Left renal pelvis (tissue), 4 donors: ENCODE data around the gene ARHGAP40. TPM values are rescaled to one million over a fixed set of nuclear protein-coding genes. Genes with fewer than 3 reads are reported as not detected.

ENCODE experiments used
- DNase-seq, 4 donors: peaks; one replicate each; pipeline ENCODE4 v3.0.0-alpha.2; 2013; ENCODE audit warnings: low read depth in 4 of 4, low spot score in 3 of 4
- polyA plus RNA-seq, 4 donors: library from polyadenylated mRNA; unstranded; fragments of 120-200 nt; gene quantifications; one replicate each; pipeline ENCODE4 v1.2.1, GENCODE V29; 2013; ENCODE audit not compliant: insufficient read length in 4 of 4

ARHGAP40 gene
- polyA plus RNA-seq = 1 to 10 TPM in 2 of 4 donors, under 1 TPM in 2; 0.12 to 3.7 (median 1.2) TPM

DNA sequence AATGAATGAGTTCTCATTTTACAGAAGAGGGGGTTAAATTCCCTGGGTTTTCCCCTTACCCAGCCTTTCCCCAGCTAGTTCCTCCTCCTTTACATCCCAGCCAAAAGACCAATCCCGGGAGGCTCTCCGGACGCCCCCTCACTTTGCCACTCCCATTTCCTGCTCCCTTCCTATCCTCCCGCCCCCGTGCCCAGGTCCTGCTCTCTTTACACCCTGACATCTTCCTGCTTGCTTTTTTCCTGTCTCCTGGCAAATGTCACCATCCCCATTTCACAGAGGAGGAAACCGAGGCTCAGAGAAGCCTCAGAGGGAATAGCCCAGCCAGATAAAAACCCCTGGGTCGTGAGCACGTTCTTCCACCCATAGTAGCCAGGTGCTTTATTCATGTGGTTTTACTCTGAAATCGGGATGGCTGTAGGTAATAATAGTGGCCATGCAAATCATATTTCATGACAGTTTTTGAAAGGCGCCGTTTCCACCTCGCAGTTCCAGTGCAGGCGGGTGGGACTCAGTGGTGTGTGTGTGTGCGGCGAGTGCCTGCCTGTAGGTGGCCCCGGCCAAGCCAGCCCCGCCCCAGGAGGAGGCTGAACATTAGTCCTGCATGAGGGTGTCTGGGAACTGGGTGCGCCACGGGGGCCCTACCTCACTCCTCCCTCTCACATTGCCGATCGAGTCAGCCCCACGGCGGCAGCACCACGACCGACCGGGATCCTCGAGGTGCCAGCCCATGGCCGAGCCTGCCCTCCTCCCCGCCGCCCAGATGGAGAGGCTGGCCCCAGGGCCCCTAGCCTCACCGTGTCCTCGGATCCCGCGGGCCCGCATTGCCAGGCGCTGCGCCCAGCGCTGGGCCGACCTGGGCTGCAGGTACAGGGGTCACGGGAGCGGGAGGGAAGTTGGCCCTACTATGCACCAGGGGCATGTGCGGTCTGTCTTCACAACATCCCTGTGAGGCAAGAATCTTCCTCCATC is at the start of gene ARHGAP40:
TSS of gene ARHGAP40 (plus strand) at position 594 of the 969 bp plus-strand sequence.
- DNase-seq = peak in 1 of 4 donors; percentile 25

DNA sequence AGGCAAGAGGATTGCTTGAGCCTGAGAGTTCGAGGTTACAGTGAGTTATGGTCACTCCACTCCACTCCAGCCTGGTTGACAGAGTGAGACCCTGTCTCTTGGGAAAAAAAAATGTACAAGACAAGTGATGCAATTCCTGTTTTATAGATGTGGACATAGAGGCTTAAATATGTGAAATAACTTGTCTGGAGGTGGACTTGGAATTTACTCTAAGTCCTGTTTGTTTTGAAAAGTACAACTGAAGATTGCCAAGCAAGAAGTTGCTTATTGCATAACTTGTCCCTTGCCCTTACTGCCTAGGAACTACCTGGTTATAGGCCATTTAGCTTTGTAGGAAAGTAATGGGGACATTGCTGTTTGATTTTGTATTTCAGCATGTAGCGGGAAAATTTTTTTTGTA is 46.6 kb upstream of the ARHGAP40 start:
- no peak for DNase-seq

DNA sequence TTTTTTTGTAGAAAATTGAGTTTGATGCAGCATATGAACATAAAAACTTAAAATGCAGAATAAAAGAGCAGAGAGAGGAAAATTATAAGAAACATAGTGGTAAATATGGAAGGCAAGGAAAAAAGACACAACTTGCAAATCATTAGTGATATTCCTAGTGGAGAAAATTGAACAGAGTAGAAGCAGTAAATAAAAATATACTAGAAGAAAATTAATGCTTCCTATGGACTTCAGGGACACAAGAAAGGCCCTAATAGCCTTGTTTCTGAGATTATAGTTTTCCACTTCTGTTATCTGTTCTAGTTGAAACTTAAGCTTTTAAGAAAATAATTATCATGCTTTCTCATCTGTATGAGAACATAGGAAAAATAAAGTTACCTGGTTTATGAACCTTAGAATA is 46.2 kb upstream of the ARHGAP40 start:
- no peak for DNase-seq

DNA sequence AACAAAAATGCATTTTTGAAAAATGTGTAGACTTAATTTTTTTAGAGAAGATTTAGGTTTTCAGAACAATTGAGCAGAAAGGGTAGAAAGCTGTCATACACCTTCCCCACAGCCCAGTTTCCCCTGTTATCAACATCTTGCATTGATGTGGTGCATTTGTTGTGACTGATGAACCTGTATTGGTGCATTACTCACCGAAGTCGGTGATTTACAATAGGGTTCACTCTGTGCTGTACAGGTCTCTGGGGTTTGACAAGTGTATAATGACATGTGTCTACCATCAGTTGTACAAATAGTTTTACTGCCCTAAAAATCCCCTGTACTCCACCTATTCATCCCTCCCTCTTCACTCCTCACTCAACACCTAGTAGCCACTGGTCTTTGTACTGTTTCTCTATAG is 44.4 kb upstream of the ARHGAP40 start:
- DNase-seq = no peak

DNA sequence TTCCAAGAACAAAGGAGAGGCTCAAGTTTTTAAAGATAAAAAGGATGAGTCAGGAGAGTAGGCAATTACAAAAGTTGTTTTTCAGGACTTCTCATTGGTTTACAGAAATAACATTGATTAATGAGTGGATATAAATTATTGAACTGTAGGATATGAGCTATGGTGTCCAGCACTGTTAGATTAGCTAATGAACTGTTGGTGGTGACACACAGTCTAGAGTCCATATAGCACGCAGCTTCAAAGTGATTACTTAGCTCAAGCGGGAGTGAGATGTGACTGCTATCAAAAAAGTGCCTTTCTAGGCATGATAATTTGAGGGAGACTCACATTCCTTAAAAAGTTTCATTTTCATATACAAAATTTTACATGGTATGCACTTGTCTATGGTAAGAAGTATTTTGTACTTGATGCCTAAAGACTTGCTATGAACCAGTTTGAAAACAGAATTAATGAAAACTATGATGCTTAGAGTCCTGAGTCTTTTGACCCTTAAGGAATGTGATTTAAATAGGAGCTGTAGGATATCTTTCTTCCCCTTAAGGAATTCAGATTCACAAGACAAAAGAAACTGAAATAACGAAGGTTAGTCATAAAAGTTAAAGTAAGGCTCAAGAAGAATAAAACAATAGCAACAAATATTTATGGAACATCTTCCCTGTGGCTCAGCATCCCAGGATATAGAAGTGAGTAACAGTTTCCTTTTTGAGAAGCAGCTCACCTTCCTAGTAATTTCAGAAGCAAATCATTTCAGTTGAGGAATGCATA is 42.8 kb upstream of the ARHGAP40 start:
- no peak for DNase-seq

DNA sequence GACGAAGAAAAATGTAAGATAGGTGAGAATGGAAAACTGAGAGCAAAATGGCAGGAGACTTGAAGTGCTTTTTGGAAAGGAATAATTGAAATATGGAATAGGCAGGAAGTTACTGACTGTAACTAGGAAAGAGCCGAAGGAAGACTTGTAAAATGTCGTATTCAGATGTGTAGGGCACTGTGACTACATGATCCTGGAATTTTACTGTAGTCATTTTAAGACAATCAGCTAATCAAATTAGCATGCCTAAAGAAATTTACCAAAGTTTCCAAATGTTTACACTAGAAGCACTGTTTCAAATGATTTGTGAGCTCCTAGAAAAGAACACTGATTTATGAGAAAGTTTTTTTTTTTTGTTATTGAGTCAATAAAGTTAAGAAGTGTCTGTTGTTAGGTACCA is 41.8 kb upstream of the ARHGAP40 start:
- DNase-seq = no peak

DNA sequence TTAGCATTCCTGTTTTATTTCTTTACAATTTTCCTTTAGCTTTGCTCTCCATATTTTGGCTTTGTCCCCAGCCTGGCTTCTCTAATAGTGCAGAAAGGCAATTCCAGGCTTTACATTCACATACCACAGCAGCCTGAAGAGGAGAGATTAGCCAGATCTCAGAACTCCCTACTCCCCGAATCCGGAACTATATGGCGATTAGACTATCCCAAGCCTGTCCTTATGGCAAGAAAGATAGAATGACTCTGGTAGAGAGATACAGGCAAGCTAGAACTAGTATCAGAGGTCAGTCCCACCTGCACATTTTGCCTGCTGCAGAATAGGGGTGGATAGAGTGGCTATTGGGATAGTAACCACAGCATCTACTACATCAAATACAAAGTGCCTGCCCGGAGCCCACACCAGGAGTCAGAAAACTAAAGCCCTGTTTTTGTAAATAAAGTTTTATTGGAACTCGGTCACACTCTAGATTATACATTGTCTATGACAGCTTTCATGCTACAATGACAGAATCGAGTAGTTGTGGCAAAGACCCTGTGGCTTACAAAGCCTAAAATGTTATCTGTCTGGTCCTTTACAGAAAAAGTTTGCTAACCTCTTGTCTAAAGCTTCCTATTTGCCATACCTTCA is 37.7 kb upstream of the ARHGAP40 start:
- no peak for DNase-seq

DNA sequence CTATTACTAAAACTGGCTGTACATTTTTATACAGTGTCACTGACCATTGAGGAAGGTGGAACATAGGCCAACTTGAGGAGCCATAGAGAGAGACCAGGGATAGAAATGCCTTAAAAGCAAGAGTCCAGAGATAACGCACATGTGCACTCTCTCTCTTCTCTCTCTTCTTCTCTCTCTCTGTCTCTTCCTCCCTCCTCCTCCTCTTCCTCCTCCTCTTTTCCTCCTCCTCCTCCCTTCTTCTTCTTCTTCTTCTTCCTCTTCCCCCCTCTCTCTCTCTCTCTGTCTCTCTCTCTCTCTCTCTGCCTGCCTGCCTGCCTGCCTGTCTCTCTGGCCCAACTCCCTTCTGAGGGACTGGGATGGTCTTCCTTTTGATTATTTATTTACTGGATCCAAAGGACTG is 36.9 kb upstream of the ARHGAP40 start:
- no peak for DNase-seq

DNA sequence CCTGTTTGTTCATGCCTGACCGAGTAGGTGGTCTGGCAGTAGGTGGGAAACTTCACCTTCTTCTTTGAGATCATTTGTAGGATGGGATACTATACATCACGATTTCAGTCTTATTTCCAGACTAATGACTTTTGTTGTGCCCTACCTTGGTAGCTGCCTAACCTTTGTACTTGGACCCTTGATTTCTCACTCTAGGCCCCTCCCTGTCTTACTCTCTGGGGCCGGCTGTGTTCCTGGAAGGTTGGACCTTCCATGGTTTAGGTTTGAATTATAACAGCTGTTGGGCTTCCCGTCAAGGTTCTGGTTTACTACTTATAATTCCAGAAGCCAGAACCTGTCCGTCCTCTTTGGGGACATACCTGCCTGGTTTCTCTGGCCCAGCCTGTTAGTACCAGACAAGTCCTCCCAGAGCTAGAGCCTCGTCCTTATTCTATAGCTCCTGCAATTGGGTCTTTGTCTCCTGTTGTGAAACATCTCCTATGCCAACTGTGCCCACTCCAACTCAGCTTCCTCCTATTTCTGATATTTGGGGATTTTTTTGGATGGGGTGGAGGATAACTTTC is 35.5 kb upstream of the ARHGAP40 start:
- DNase-seq = no peak

DNA sequence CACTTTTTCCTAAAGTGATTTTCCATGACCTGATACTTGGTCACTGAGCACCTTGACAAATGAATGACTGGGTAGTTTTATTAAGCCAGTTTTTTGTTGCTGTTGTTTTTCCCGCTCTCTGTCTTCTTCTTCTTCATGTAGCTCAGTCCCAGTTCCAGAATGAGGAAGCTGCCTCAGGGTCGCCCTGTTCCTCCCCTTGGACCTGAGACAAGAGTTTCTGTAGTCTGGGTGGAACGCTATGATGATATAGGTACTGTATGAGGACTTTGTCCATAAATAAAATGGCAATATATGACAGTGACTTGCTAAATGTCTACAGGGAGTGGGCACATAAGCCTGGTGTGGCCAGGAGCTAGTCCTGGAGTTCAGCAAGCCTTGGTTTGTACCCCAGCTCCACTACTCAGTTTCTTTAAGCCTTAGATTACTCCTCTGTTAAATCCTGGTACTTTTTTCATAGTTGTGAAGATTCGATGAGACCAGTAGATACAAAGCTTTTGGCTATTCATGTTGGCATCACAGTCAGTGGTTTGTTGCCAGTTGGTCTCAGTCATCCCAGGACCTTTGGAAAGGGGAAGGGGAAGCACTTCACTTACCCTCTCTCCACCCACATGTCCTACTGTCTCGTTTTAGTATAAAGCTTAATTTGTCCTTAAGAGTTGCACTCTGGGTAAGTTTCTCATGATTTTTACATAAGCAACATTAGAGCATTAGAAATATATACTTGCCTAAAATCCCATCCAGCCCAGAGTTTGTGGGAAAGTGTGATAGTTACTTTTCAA is 31.7 kb upstream of the ARHGAP40 start:
- no peak for DNase-seq

DNA sequence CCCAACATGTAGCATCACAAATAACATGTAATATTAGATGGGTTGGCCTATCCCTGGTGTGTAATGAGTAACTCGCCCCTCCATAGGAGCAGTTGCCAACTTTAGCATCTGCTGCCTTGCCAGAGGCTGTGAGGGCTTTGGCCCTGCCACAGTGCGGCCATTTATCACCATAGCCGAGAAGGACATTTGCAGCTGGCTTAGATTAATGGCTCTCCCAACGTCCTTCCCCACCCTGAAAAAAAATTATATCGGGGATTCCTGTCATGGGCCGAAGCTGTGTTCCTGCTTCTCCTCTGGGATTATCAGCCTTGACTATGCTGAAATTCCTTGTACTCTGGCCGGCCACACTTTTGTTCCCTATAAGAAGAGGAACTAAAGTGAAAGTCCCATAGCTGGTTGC is 28.2 kb upstream of the ARHGAP40 start:
- no peak for DNase-seq

DNA sequence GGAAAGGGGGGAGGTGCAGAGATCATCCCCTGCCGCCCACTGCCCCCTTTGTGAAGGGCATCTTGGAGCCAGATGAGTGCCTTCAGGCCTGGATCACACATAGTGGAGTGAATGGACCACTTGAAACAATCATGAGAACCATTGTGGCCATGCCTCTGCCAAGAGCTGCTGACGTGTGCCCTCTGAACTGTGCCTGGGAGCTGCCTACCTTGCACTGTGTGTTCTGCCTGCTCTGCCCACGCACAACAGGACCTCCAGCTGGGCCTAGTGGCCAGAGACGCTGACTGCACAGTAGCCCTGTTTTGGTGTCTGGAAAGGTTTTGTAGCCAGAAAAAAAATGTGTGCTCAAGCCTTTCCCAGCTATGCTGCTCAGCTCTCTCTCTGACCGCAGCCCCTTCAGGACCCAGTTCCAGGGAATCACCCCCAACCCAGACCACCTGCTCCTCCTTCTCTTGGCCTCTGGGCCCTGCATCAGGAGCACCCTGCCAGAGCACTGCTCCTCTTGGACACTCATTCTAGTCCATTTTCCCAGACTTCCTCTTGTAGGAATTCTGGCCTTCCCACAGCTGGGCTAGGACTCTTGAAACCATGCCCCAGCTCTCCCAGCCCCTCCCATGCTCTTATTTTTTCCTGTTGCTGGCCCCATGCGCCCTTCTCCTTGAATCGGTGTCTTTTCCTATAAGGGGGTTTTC is 22.2 kb upstream of the ARHGAP40 start:
- DNase-seq = no peak

DNA sequence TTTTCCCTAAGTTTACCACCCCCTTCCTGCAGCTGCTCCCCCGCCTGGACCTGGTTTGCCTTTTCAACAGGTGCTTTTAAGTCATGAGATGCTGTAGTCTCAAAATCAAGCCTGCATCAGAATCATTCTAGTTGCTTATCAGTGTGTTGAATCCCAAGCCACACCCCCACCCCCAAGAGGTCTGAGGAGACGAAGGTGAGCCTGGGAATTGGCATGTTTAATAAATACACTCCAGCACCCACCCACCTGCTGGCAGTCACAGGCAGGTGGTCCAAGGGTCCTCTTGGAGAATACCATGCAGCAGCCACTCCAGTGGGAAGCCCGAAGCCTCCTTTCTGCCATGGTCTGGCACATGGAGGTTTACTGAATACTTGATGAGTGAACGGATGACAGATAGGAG is 21.7 kb upstream of the ARHGAP40 start:
- DNase-seq = no peak

DNA sequence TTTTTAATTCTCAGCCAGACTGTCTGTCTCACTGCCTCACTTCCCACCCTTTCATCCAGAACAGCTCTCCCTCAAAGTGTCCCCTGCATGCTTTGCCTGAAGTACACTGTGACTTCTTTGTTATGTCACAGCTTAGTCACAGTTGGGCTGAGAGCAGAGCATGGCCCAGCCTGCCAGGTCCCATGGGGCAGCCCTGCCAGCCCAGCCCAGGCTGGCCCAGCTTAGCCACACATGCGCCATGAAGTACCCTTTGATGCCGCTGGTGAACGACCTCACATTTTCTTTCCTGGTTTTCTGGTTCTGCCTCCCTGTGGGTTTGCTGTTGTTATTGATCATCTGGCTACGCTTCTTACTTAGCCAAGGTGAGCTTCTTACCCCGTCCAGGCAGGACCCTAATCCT is 20.6 kb upstream of the ARHGAP40 start, which contains the start of gene ADIG:
TSS of gene ADIG (plus strand) at position 185 of the 400 bp plus-strand sequence. CDS start at position 239, 54 bp downstream.
- DNase-seq = no peak

DNA sequence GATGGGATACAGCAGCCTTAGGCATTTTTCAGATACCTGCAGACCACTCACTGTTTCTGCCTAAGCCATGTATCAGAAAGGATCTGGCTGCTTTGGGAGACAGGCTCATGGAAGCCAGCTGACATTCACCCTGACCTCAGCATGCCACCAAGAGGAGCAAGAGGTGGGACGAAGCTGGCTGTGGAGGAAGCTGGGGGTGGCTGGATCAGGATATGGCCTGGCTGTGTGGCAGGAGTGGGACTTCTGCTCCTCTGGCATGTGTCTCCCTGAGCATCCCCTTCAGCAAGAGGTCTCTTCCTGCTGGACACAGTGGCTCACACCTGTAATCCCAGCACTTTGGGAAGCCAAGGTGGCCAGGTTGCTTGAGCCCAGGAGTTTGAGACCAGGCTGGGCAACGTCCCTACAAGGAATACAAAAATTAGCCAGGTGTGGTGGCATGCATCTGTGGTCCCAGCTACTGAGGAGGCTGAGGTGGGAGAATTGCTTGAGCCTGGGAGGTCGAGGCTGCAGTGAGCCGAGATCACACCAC is 19.7 kb upstream of the ARHGAP40 start:
- no peak for DNase-seq

DNA sequence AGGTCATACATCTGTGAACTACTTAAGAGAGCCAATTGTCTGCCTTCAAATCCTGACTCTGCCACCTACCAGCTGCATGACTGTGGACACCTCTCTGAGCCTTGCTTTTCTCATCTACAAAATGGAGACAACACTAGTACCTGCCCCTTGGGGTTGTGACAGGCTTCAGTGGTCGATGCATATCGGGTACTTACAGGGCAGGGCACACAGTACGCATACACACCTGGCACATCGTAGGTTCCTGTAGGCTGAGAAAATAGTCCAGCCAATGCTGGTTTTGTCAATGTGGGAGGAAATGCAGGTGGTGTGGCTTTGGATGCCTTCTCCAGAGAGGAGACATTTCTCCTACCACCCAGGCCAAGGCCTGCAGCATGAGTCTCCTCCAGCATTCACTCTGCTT is 18.3 kb upstream of the ARHGAP40 start:
- no peak for DNase-seq

DNA sequence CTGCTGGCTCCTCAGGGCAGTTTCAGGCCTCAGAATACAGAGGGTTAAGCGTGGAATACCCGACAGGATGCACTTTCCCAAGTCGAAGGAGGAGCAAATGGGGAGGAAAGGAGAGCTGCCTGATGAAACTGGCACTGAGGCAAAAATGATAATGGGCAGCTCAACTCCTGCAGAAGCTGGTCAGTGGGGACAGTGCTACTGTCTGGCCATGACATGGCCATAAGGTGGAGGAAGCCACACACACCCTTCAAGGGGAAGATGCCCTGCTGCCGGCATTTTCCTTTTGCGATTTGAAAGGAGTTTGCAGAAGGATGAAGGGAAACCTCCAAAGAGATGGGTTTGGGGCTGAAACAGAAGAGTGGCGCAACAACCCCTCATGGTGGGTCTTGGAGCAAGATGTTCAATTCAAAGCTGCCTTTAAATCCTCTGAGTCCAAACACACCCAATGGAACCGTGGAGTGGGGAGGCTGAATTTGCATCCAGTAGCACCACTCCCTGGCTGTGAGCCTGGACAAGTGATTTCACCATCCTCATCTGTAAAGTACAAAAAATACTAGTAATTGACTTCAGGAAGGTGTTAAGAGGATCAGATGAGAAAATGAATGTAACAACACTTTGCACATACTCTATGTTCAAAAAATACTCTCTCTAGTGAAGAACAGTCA is 17.4 kb upstream of the ARHGAP40 start:
- no peak for DNase-seq

DNA sequence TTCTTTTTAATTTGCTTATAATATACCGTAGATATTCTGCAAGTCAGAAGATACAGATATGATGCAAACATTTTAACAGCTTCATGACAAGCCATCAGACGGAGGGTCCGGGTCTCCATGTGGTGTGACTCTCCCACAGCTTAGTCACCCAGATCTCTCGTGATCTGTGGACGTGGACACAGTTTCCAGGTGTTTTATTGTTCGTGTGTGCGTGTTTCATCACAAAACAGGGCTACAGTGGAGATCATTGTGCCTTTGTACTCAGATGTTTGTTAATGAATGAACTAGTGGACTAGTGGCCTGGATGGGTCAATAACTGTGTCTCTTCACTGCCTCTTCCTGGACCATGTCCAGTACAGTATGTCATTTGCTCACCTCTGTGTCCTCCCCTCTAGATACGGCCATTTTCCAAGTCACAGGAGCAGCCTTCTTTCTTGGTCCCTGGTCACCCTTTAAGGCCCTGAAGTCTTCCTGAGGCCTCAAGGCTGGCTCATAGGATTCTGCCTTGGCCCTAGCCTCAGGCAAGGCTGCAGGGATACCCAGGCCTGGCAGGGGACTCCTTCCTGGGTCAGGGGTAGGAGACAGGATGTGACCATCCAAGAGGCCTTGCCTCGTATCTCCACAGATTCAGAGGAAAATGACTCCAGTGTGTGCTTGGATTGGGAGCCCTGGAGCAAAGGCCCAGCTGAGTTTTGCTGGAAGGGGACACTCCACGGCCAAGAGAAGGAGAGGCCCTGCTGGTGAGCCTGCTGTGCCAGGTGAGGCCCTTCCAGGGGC is 16.0 kb upstream of the ARHGAP40 start:
- no peak for DNase-seq
